ENCODE data around the gene LRRC55.

The LRRC55 gene

GRCh38 chr11:57181678-57182305, at the start of gene LRRC55:
LRRC55 (plus strand) TSS chr11:57181953; CDS start chr11:57182023, 70 bp downstream.
- in situ Hi-C loops (cut with MboI; ENCODE audit: low sequenced_read_pairs) = no loop called here

- in situ Hi-C loops (cut with MboI; ENCODE audit: low sequenced_read_pairs) = no loop called here
Observed at GRCh38 chr11:57133366-57134038, 48.3 kb upstream of the LRRC55 start.

GRCh38 chr11:57134284-57134683, 47.5 kb upstream of the LRRC55 start:
- in situ Hi-C loops (cut with MboI; ENCODE audit: low sequenced_read_pairs) = no loop called here

GRCh38 chr11:57135020-57135751, 46.6 kb upstream of the LRRC55 start:
- in situ Hi-C loops (cut with MboI; ENCODE audit: low sequenced_read_pairs) = no loop called here

GRCh38 chr11:57140568-57140967, 41.2 kb upstream of the LRRC55 start:
- in situ Hi-C loops (cut with MboI; ENCODE audit: low sequenced_read_pairs) = no loop called here

- in situ Hi-C loops (cut with MboI; ENCODE audit: low sequenced_read_pairs) = no loop called here
Observed at GRCh38 chr11:57143459-57143858, 38.3 kb upstream of the LRRC55 start.

GRCh38 chr11:57144075-57144474, 37.7 kb upstream of the LRRC55 start:
- in situ Hi-C loops (cut with MboI; ENCODE audit: low sequenced_read_pairs) = no loop called here

GRCh38 chr11:57144531-57145320, 37.0 kb upstream of the LRRC55 start:
- in situ Hi-C loops (cut with MboI; ENCODE audit: low sequenced_read_pairs) = no loop called here

- in situ Hi-C loops (cut with MboI; ENCODE audit: low sequenced_read_pairs) = no loop called here
Observed at GRCh38 chr11:57146301-57146700, 35.5 kb upstream of the LRRC55 start.

- in situ Hi-C loops (cut with MboI; ENCODE audit: low sequenced_read_pairs) = no loop called here
Observed at GRCh38 chr11:57148621-57149020, 33.1 kb upstream of the LRRC55 start.

GRCh38 chr11:57150454-57150917, 31.3 kb upstream of the LRRC55 start:
- in situ Hi-C loops (cut with MboI; ENCODE audit: low sequenced_read_pairs) = no loop called here

GRCh38 chr11:57152134-57152533, 29.6 kb upstream of the LRRC55 start:
- in situ Hi-C loops (cut with MboI; ENCODE audit: low sequenced_read_pairs) = no loop called here

GRCh38 chr11:57153448-57153847, 28.3 kb upstream of the LRRC55 start:
- in situ Hi-C loops (cut with MboI; ENCODE audit: low sequenced_read_pairs) = no loop called here

- in situ Hi-C loops (cut with MboI; ENCODE audit: low sequenced_read_pairs) = no loop called here
Observed at GRCh38 chr11:57154739-57155138, 27.0 kb upstream of the LRRC55 start.

- in situ Hi-C loops (cut with MboI; ENCODE audit: low sequenced_read_pairs) = no loop called here
Observed at GRCh38 chr11:57155400-57155799, 26.4 kb upstream of the LRRC55 start.

- in situ Hi-C loops (cut with MboI; ENCODE audit: low sequenced_read_pairs) = no loop called here
Observed at GRCh38 chr11:57155838-57156607, 25.7 kb upstream of the LRRC55 start.

GRCh38 chr11:57156928-57157327, 24.8 kb upstream of the LRRC55 start:
- in situ Hi-C loops (cut with MboI; ENCODE audit: low sequenced_read_pairs) = no loop called here

- in situ Hi-C loops (cut with MboI; ENCODE audit: low sequenced_read_pairs) = no loop called here
Observed at GRCh38 chr11:57157624-57158023, 24.1 kb upstream of the LRRC55 start.

GRCh38 chr11:57158180-57158579, 23.6 kb upstream of the LRRC55 start:
- in situ Hi-C loops (cut with MboI; ENCODE audit: low sequenced_read_pairs) = no loop called here

GRCh38 chr11:57158599-57158998, 23.2 kb upstream of the LRRC55 start:
- in situ Hi-C loops (cut with MboI; ENCODE audit: low sequenced_read_pairs) = no loop called here

All from hTERT RPE-1 (cell line).